ENCODE data around the gene RET. TPM values are rescaled to one million over a fixed set of nuclear protein-coding genes. Genes with fewer than 3 reads are reported as not detected.
"Not testable (repeated sequence)": the region's sequence is repeated elsewhere in the genome, so short reads cannot be mapped to it uniquely, and the experiment has no call there.

The RET gene
- total RNA-seq, 2 donors from 2014 or later = 0.14 TPM; not detected in 1

- H3K4me3 ChIP-seq = no peak overlapping the region
- no peak overlapping the region for H3K27ac ChIP-seq
- no peak for ATAC-seq (ENCODE audit: insufficient number of reproducible peaks, low FRiP score, low read depth)
Observed at GRCh38 chr10:43090664-43091063, 13.8 kb downstream of the RET start.

GRCh38 chr10:43091846-43092245 is 15.0 kb downstream of the RET start:
- H3K27me3 ChIP-seq (replicated peaks; ENCODE audit: insufficient read depth) = no peaks in the 10 kb centered on the region
- no peaks in the 10 kb centered on the region for H3K9me3 ChIP-seq
- no peak for TF ChIP-seq CTCF (IDR thresholded peaks at IDR 0.05)
- no peak overlapping the region for H3K4me3 ChIP-seq
- H3K4me1 ChIP-seq (ENCODE audit: control insufficient read depth in 1 of 2, low read depth in 2 of 2) = no peaks in the 10 kb centered on the region
- H3K36me3 ChIP-seq = no peaks in the 10 kb centered on the region
- no peak for ATAC-seq (ENCODE audit: insufficient number of reproducible peaks, low FRiP score, low read depth)
- DNase-seq (ENCODE audit: low spot score) = no peak
- no peak overlapping the region for H3K27ac ChIP-seq

More at GRCh38 chr10:43090664-43091063, 13.8 kb downstream of the RET start:
- H3K36me3 ChIP-seq = no peaks in the 10 kb centered on the region
- no peaks in the 10 kb centered on the region for H3K9me3 ChIP-seq
- no peaks in the 10 kb centered on the region for H3K4me1 ChIP-seq (ENCODE audit: control insufficient read depth in 1 of 2, low read depth in 2 of 2)
- H3K27me3 ChIP-seq (replicated peaks; ENCODE audit: insufficient read depth) = no peaks in the 10 kb centered on the region
- no peak for DNase-seq (ENCODE audit: low spot score)
- TF ChIP-seq CTCF (IDR thresholded peaks at IDR 0.05) = no peak

DNA sequence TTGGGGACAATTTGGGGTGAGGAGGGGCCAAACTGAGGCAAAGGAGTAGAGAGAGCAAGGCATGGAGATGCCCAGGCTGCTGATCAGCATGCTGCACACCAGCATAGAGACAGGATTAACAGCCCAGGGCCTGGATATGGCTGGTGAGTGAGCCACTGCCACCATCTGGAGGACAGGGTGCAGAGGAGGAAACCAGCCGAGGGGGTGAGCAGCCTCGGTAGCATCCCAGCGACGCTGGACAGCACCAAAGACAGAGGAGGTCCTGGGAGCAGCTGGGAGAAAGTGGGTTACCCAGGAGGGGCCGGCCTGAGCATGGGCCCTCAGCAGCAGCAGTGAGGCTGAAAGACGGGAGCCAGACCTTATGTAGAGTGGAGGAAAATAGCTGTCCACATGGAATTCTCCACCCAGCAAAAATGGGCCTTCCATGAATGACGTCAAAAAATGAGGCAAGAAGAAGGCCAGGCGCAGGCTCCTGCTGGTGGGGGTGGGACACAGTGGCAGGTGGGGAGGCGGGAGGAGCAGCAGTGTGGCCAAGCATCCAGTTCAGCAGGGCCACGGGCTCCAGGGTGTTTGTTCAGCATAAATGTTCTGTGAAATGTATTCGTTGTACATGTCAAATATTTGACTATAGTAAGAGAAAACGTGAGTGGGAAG is 16.7 kb downstream of the RET start:
- H3K4me1 ChIP-seq (ENCODE audit: control insufficient read depth in 1 of 2, low read depth in 2 of 2) = no peaks in the 10 kb centered on the region
- no peaks in the 10 kb centered on the region for H3K9me3 ChIP-seq
- DNase-seq (ENCODE audit: low spot score) (no peak), ATAC-seq (ENCODE audit: insufficient number of reproducible peaks, low FRiP score, low read depth) (no peak)
- no peaks in the 10 kb centered on the region for H3K36me3 ChIP-seq
- no peak overlapping the region for H3K27ac ChIP-seq
- no peaks in the 10 kb centered on the region for H3K27me3 ChIP-seq (replicated peaks; ENCODE audit: insufficient read depth)
- no peak overlapping the region for H3K4me3 ChIP-seq
- no peak for TF ChIP-seq CTCF (IDR thresholded peaks at IDR 0.05)

- H3K4me3 ChIP-seq = no peak overlapping the region
- H3K27me3 ChIP-seq (replicated peaks; ENCODE audit: insufficient read depth) = no peaks in the 10 kb centered on the region
- DNase-seq (ENCODE audit: low spot score) (no peak), ATAC-seq (ENCODE audit: insufficient number of reproducible peaks, low FRiP score, low read depth) (no peak)
- no peaks in the 10 kb centered on the region for H3K4me1 ChIP-seq (ENCODE audit: control insufficient read depth in 1 of 2, low read depth in 2 of 2)
- no peaks in the 10 kb centered on the region for H3K9me3 ChIP-seq
- H3K36me3 ChIP-seq = no peaks in the 10 kb centered on the region
- no peak for TF ChIP-seq CTCF (IDR thresholded peaks at IDR 0.05)
- H3K27ac ChIP-seq = no peak overlapping the region
Observed at GRCh38 chr10:43094085-43094484, 17.2 kb downstream of the RET start.

- ATAC-seq (ENCODE audit: insufficient number of reproducible peaks, low FRiP score, low read depth); H3K27me3 ChIP-seq (replicated peaks; ENCODE audit: insufficient read depth); H3K9me3 ChIP-seq; H3K27ac ChIP-seq; H3K4me3 ChIP-seq; H3K36me3 ChIP-seq; DNase-seq (ENCODE audit: low spot score); H3K4me1 ChIP-seq (ENCODE audit: control insufficient read depth in 1 of 2, low read depth in 2 of 2): not testable (repeated sequence)
Observed at GRCh38 chr10:43099339-43099738, 22.5 kb downstream of the RET start.

DNA sequence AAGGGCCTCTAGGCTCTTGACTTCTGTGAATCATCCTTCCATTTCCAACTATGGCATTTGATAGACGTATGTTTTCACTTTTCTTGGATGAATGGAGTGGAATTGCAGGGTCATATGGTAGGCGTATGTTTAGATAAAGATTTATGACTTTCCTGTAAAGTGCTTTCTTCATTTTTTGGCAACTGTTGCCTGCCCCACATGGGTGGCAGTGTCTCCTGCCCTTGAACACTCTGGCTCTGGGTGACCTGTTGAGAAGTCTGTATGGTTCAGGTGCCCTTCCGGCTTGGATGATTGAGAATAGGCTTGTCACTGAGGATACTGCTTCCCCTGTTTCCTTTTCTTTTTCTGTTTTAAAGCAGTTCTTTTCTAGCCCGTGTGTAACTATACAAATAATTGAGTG is 23.1 kb downstream of the RET start:
- no peaks in the 10 kb centered on the region for H3K27me3 ChIP-seq (replicated peaks; ENCODE audit: insufficient read depth)

More for the DNA sequence above, 23.1 kb downstream of the RET start:
- H3K4me1 ChIP-seq (ENCODE audit: control insufficient read depth in 1 of 2, low read depth in 2 of 2) = peaks cover 0 to 5% of the 10 kb centered on the region in 2 donors
- H3K4me3 ChIP-seq = no peak overlapping the region
- ATAC-seq (ENCODE audit: insufficient number of reproducible peaks, low FRiP score, low read depth) (no peak), DNase-seq (ENCODE audit: low spot score) (no peak)
- H3K36me3 ChIP-seq = no peaks in the 10 kb centered on the region
- no peak overlapping the region for H3K27ac ChIP-seq
- no peak for TF ChIP-seq CTCF (IDR thresholded peaks at IDR 0.05)
- H3K9me3 ChIP-seq = no peaks in the 10 kb centered on the region

Measured in thoracic aorta (tissue), 2 donors.